ENCODE data around the gene SDK1.

Gene SDK1

DNA sequence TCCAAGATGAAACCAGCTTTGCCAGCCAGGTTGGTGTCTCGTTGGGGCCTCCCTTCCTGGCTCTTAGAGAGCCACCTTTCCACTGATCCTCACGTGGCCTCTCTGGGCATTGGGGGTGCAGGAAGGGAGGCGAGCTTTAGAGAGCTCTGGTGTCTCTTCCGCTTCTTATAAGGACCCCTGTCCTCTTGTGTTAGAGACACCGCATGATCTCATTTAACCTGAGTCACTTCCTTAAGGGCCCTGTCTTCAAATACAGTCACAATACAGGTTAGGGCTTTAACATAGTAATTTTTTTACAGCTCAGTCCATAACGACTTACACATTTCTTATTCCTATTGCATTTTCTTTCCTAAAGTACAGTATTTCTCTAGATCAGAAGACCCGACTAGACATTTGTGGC is 535.8 kb downstream of the SDK1 start:
- no peak overlapping the region for H3K4me3 ChIP-seq (ENCODE audit: low read depth, low read length)
- H3K4me1 ChIP-seq (ENCODE audit: control insufficient read depth, insufficient read depth, low read length), result no peaks in the 10 kb centered on the region
- CTCF ChIA-PET, result interaction anchor here (0.5 kb wide), 1 partner anchor 121 kb away, joined by 4 read pairs; no protein-coding TSS in a partner anchor
- POLR2A ChIA-PET, result no interaction called here
- no peaks in the 10 kb centered on the region for H3K9me3 ChIP-seq (ENCODE audit: control insufficient read depth, insufficient read depth, low read depth, low read length)
- no peak for TF ChIP-seq ZNF426 (tag by site-specific recombination; IDR thresholded peaks at IDR 0.05)
- TF ChIP-seq, protein P1, sequence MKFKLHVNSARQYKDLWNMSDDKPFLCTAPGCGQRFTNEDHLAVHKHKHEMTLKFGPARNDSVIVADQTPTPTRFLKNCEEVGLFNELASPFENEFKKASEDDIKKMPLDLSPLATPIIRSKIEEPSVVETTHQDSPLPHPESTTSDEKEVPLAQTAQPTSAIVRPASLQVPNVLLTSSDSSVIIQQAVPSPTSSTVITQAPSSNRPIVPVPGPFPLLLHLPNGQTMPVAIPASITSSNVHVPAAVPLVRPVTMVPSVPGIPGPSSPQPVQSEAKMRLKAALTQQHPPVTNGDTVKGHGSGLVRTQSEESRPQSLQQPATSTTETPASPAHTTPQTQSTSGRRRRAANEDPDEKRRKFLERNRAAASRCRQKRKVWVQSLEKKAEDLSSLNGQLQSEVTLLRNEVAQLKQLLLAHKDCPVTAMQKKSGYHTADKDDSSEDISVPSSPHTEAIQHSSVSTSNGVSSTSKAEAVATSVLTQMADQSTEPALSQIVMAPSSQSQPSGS (tag by site-specific recombination; IDR thresholded peaks at IDR 0.05; ENCODE audit: low read depth), result no peak
- TF ChIP-seq, protein P2, sequence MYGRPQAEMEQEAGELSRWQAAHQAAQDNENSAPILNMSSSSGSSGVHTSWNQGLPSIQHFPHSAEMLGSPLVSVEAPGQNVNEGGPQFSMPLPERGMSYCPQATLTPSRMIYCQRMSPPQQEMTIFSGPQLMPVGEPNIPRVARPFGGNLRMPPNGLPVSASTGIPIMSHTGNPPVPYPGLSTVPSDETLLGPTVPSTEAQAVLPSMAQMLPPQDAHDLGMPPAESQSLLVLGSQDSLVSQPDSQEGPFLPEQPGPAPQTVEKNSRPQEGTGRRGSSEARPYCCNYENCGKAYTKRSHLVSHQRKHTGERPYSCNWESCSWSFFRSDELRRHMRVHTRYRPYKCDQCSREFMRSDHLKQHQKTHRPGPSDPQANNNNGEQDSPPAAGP (tag by site-specific recombination; IDR thresholded peaks at IDR 0.05), result no peak
- TF ChIP-seq ZNF133 (tag by site-specific recombination; IDR thresholded peaks at IDR 0.05), result no peak
- no peak for TF ChIP-seq ZNF664 (tag by site-specific recombination; IDR thresholded peaks at IDR 0.05)
- TF ChIP-seq ZNF16 (tag by site-specific recombination; IDR thresholded peaks at IDR 0.05; ENCODE audit: low read depth), result no peak
- H3K27ac ChIP-seq (ENCODE audit: extremely low read depth, low read depth, low read length), result no peak overlapping the region
- no peaks in the 10 kb centered on the region for H3K36me3 ChIP-seq (ENCODE audit: control insufficient read depth in 2 of 2, insufficient read depth in 1 of 2, low read length in 2 of 2)

DNA sequence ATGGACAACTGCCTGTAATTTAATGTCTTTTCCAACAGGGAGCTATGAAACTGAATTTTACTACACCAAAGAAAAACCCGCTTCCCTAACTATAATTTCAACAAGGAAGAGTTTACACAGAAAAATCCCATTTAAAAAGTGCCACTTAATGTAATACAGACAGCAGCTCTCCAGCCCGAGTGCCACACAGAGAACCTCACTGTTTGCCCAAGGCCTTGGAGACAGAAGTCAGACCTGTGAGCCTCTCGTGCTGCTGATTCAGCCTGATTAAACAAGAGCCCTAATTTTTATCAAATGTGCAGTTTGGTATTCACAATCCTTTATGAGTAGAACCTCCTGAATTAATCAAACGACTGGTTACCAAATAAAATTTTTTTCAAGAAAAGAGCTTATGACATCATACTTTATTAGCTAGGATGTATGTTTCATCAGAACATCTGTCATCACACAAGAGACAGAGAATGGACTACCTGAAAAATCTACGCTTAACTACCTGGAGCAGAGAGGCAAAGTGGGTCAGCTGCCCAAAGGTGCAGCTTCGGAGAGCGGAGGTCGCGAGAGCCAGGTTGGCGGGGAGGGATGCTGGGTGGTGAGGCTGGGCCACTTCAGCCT is 543.6 kb downstream of the SDK1 start:
- no peaks in the 10 kb centered on the region for H3K9me3 ChIP-seq (ENCODE audit: control insufficient read depth, insufficient read depth, low read depth, low read length)
- ChIA-PET POLR2A (no interaction called here), CTCF (interaction anchor here (0.6 to 0.7 kb wide), 2 partner anchors 315 to 860 kb away, joined by 3 read pairs; no protein-coding TSS in a partner anchor)
- TF ChIP-seq ZNF169 (tag by site-specific recombination; IDR thresholded peaks at IDR 0.05) (no peak), ZNF157 (tag by site-specific recombination; IDR thresholded peaks at IDR 0.05) (no peak), ZNF146 (tag by site-specific recombination; IDR thresholded peaks at IDR 0.05) (no peak), ZNF114 (tag by site-specific recombination; IDR thresholded peaks at IDR 0.05) (no peak), ZNF24 (tag by site-specific recombination; IDR thresholded peaks at IDR 0.05) (no peak), SP2 (tag by site-specific recombination; IDR thresholded peaks at IDR 0.05) (no peak), ZNF132 (tag by site-specific recombination; IDR thresholded peaks at IDR 0.05; ENCODE audit: borderline replicate concordance) (no peak), ZBTB17 (tag by site-specific recombination; IDR thresholded peaks at IDR 0.05) (no peak), ZSCAN30 (tag by site-specific recombination; IDR thresholded peaks at IDR 0.05) (no peak), RBAK (tag by site-specific recombination; IDR thresholded peaks at IDR 0.05) (no peak), ZNF23 (tag by site-specific recombination; IDR thresholded peaks at IDR 0.05; ENCODE audit: borderline replicate concordance) (no peak), ZNF514 (tag by site-specific recombination; IDR thresholded peaks at IDR 0.05) (no peak), ZNF202 (tag by site-specific recombination; IDR thresholded peaks at IDR 0.05; ENCODE audit: borderline replicate concordance) (no peak), SP7 (tag by site-specific recombination; IDR thresholded peaks at IDR 0.05) (no peak)
- TF ChIP-seq, protein P3, sequence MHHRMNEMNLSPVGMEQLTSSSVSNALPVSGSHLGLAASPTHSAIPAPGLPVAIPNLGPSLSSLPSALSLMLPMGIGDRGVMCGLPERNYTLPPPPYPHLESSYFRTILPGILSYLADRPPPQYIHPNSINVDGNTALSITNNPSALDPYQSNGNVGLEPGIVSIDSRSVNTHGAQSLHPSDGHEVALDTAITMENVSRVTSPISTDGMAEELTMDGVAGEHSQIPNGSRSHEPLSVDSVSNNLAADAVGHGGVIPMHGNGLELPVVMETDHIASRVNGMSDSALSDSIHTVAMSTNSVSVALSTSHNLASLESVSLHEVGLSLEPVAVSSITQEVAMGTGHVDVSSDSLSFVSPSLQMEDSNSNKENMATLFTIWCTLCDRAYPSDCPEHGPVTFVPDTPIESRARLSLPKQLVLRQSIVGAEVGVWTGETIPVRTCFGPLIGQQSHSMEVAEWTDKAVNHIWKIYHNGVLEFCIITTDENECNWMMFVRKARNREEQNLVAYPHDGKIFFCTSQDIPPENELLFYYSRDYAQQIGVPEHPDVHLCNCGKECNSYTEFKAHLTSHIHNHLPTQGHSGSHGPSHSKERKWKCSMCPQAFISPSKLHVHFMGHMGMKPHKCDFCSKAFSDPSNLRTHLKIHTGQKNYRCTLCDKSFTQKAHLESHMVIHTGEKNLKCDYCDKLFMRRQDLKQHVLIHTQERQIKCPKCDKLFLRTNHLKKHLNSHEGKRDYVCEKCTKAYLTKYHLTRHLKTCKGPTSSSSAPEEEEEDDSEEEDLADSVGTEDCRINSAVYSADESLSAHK (tag by site-specific recombination; IDR thresholded peaks at IDR 0.05), result no peak
- TF ChIP-seq, protein P4, sequence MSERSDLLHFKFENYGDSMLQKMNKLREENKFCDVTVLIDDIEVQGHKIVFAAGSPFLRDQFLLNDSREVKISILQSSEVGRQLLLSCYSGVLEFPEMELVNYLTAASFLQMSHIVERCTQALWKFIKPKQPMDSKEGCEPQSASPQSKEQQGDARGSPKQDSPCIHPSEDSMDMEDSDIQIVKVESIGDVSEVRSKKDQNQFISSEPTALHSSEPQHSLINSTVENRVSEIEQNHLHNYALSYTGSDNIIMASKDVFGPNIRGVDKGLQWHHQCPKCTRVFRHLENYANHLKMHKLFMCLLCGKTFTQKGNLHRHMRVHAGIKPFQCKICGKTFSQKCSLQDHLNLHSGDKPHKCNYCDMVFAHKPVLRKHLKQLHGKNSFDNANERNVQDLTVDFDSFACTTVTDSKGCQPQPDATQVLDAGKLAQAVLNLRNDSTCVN (tag by site-specific recombination; optimal IDR thresholded peaks at IDR 0.05), result no peak
- TF ChIP-seq, protein P2 (tag by site-specific recombination; IDR thresholded peaks at IDR 0.05), result no peak
- no peak overlapping the region for H3K4me3 ChIP-seq (ENCODE audit: low read depth, low read length)
- no peaks in the 10 kb centered on the region for H3K4me1 ChIP-seq (ENCODE audit: control insufficient read depth, insufficient read depth, low read length)
- no peaks in the 10 kb centered on the region for H3K36me3 ChIP-seq (ENCODE audit: control insufficient read depth in 2 of 2, insufficient read depth in 1 of 2, low read length in 2 of 2)
- H3K27ac ChIP-seq (ENCODE audit: extremely low read depth, low read depth, low read length), result no peak overlapping the region

All from HEK293 (cell line).